A549 (cell line): ENCODE results near the gene FAM131B. TPM values are rescaled to one million over a fixed set of nuclear protein-coding genes. Genes with fewer than 3 reads are reported as not detected.
A peak's percentile ranks its signal among the peaks of the same experiment; 100 is the strongest.

Experiments used
- ATAC-seq, 2 experiments: fragments of 200-7000 bp in 1 of 2; fragments of >200 bp in 1 of 2; cut with Nextera tagmentation in 1 of 2; cut with Tn5 transposase in 1 of 2; 3 replicates each; pipeline versions ENCODE4 v1.8.0 to v1.9.1; 2018 to 2020; ENCODE audit warnings: mild to moderate bottlenecking in 1 of 2, moderate library complexity in 1 of 2
- CTCF ChIA-PET: fragments of 300-600 bp; sonication (Branson Sonifier 250); formaldehyde crosslinking; extraction: SDS; loops from one replicate; lab custom pipeline; 2021; ENCODE audit warnings: antibody characterized with exemption, inconsistent platforms; lab: Yijun Ruan, JAX
- POLR2A ChIA-PET: fragments of 350-600 bp; formaldehyde crosslinking; extraction: SDS; loops from one replicate; lab custom pipeline; 2021; ENCODE audit warnings: antibody characterized with exemption, inconsistent platforms; lab: Yijun Ruan, JAX
- DNase-seq, 2 experiments: peaks; one replicate each; pipeline versions ENCODE4 v3.0.0 to v3.0.0-alpha.2; 2011 to 2016; ENCODE audit warnings: low read depth in 1 of 2, low spot score in 1 of 2
- FAIRE-seq: peaks from 2 replicates; lab custom pipeline; 2011; peaks lifted over from hg19 to GRCh38; lab: Jason Lieb, UNC
- H3K27ac ChIP-seq, 2 experiments: fragments of >200 bp; sonication (Bioruptor Twin); formaldehyde crosslinking; 3 replicates each; pipeline ENCODE4 v1.5.1; 2016 to 2017
- H3K4me1 ChIP-seq: fragments of >200 bp; sonication (Bioruptor Twin); formaldehyde crosslinking; 3 replicates; pipeline ENCODE4 v1.6.1; 2016
- H3K4me2 ChIP-seq: fragments of >200 bp; sonication (Bioruptor Twin); formaldehyde crosslinking; 3 replicates; pipeline ENCODE4 v1.6.1; 2016
- H3K4me3 ChIP-seq: fragments of >200 bp; sonication (Bioruptor Twin); formaldehyde crosslinking; 3 replicates; pipeline ENCODE4 v1.5.1; 2016
- H3K9me3 ChIP-seq: fragments of >200 bp; sonication (Bioruptor Twin); formaldehyde crosslinking; 3 replicates; pipeline ENCODE4 v1.6.1; 2016
- CBX2 ChIP-seq: fragments of 200-600 bp; sonication (generic); IDR thresholded peaks from 2 replicates; pipeline ENCODE4 v1.6.1; 2016; ENCODE audit warnings: low read depth, mild to moderate bottlenecking, borderline replicate concordance
- CTCF ChIP-seq: fragments of >200 bp; sonication (Bioruptor Twin); formaldehyde crosslinking; IDR thresholded peaks from 3 replicates; pipeline ENCODE4 v1.5.1; 2016
- EHF ChIP-seq: fragments of 250-450 bp; sonication (Bioruptor Pico); IDR thresholded peaks from 2 replicates; pipeline ENCODE4 v1.5.0; 2020; ENCODE audit warnings: mild to moderate bottlenecking
- ESRRA ChIP-seq: fragments of 150-350 bp; IDR thresholded peaks from 2 replicates; pipeline ENCODE4 v1.6.1; 2014; ENCODE audit warnings: mild to moderate bottlenecking, low read length, borderline replicate concordance
- HES2 ChIP-seq: fragments of >200 bp; sonication (Bioruptor Twin); formaldehyde crosslinking; IDR thresholded peaks from 2 replicates; pipeline ENCODE4 v1.6.1; 2016
- HOXA7 ChIP-seq: fragments of 250-450 bp; sonication (Bioruptor Pico); IDR thresholded peaks from 2 replicates; pipeline ENCODE4 v1.5.0; 2020; ENCODE audit warnings: mild to moderate bottlenecking, moderate library complexity
- HOXB13 ChIP-seq: fragments of 250-450 bp; sonication (Bioruptor Pico); IDR thresholded peaks from 2 replicates; pipeline ENCODE4 v1.5.0; 2020; ENCODE audit warnings: low read depth, mild to moderate bottlenecking, moderate library complexity
- JUN ChIP-seq, 2 experiments: fragments of >200 bp; sonication (Bioruptor Twin); formaldehyde crosslinking; IDR thresholded peaks; 2 replicates in 1 of 2; 3 replicates in 1 of 2; pipeline ENCODE4 v1.6.1; 2016 to 2017
- JUNB ChIP-seq: fragments of >200 bp; sonication (Bioruptor Twin); formaldehyde crosslinking; IDR thresholded peaks from 2 replicates; pipeline ENCODE4 v1.6.1; 2016
- MAX ChIP-seq: IDR thresholded peaks from 2 replicates; pipeline ENCODE4 v1.6.1; 2012
- POLR2A ChIP-seq: IDR thresholded peaks from 2 replicates; pipeline ENCODE4 v1.6.1; 2012; ENCODE audit warnings: mild to moderate bottlenecking, low read length
- POLR2AphosphoS2 ChIP-seq: conservative IDR thresholded peaks from 2 replicates; pipeline ENCODE4 v1.6.1; 2012; ENCODE audit warnings: low read length, improper control_type of control experiment, inconsistent platforms
- RAD21 ChIP-seq, 2 experiments: fragments of >200 bp in 1 of 2; sonication (Bioruptor Twin) in 1 of 2; formaldehyde crosslinking in 1 of 2; IDR thresholded peaks in 1 of 2; conservative IDR thresholded peaks in 1 of 2; 2 replicates in 1 of 2; 3 replicates in 1 of 2; pipeline ENCODE4 v1.6.1; 2012 to 2018; ENCODE audit warnings: inconsistent platforms in 1 of 2
- RARB ChIP-seq: fragments of 250-450 bp; sonication (Bioruptor Pico); IDR thresholded peaks from 2 replicates; pipeline ENCODE4 v1.8.0; 2021; ENCODE audit warnings: mild to moderate bottlenecking, moderate library complexity
- RCOR1 ChIP-seq: fragments of 150-350 bp; IDR thresholded peaks from 2 replicates; pipeline ENCODE4 v1.6.1; 2014; ENCODE audit warnings: antibody characterized with exemption, low read length, low read depth
- RFX5 ChIP-seq: fragments of 450-650 bp; IDR thresholded peaks from 2 replicates; pipeline ENCODE4 v1.7.1; 2014; ENCODE audit warnings: antibody characterized with exemption, mild to moderate bottlenecking, moderate library complexity
- SMC3 ChIP-seq: fragments of >200 bp; sonication (Bioruptor Twin); formaldehyde crosslinking; IDR thresholded peaks from 3 replicates; pipeline ENCODE4 v1.6.1; 2018; ENCODE audit warnings: inconsistent platforms
- TP53 ChIP-seq: fragments of 250-450 bp; sonication (Bioruptor Pico); IDR thresholded peaks from 2 replicates; pipeline ENCODE4 v1.5.0; 2021; ENCODE audit warnings: mild to moderate bottlenecking, moderate library complexity
- ZC3H11A ChIP-seq: fragments of 450-650 bp; IDR thresholded peaks from 2 replicates; pipeline ENCODE4 v1.6.1; 2014; ENCODE audit warnings: antibody characterized with exemption, mild to moderate bottlenecking
- ZSCAN20 ChIP-seq: fragments of 250-450 bp; sonication (Bioruptor Pico); IDR thresholded peaks from 2 replicates; pipeline ENCODE4 v1.8.0; 2022; ENCODE audit warnings: mild to moderate bottlenecking, moderate library complexity
- WGBS: methylation state at CpG from one replicate; pipeline ENCODE4 v1.1.6; 2017; ENCODE audit errors: missing lambda C conversion rate; 5-methylcytosine and 5-hydroxymethylcytosine counted together
- polyA plus RNA-seq, 4 experiments: library from polyadenylated mRNA; depleted of rRNA in 3 of 4; stranded (reverse); fragments of >200 nt; fragmentation: RNase III in 1 of 4; extraction: RNeasy Plus Mini Kit Qiagen cat#74134 plus additional on column Dnase treatment in 1 of 4; gene quantifications; 2 replicates in 3 of 4; 3 replicates in 1 of 4; pipeline ENCODE4 v1.2.3, GENCODE V29; 2011 to 2017

The FAM131B gene
- polyA plus RNA-seq, 2 of the 4 experiments (the other 2 are of a cell fraction), result 0.19 to 0.52 TPM

- H3K27ac ChIP-seq, result no peak within 1 kb of the TSS
- no peak for ATAC-seq
- DNase-seq, result no peak
- H3K4me1 ChIP-seq, result peaks cover 15% of the 10 kb centered on the region
- no peak for FAIRE-seq
- CTCF ChIA-PET, result interaction anchor here (0.7 to 2.4 kb wide), 7 partner anchors 10 to 75 kb away, joined by 3 to 17 read pairs (median 5); no protein-coding TSS in a partner anchor
- POLR2A ChIA-PET, result no interaction called here
- TF ChIP-seq TP53 (CRISPR knock-in tag) (no peak), RFX5 (no peak), POLR2A (no peak), HES2 (no peak), RARB (CRISPR knock-in tag) (no peak), MAX (no peak)
- H3K9me3 ChIP-seq, result no peaks in the 10 kb centered on the region
- H3K4me3 ChIP-seq, result no peak within 1 kb of the TSS
- peak within 1 kb of the TSS; percentile 41; the same call in 2 of the 3 replicates for H3K4me2 ChIP-seq
- WGBS, result 58% methylated on average over 5 of the region's 5 CpGs
These were observed 46.7 kb downstream of the FAM131B start, which contains the start of gene CLCN1 for GRCh38 chr7:143315776-143316175. CLCN1 (plus strand) TSS chr7:143316111; CDS start chr7:143316213, 102 bp downstream.

- peaks cover 15% of the 10 kb centered on the region for H3K4me1 ChIP-seq
- DNase-seq (no peak), FAIRE-seq (no peak)
- H3K27ac ChIP-seq, result no peak overlapping the region
- TF ChIP-seq ZSCAN20 (CRISPR knock-in tag) (no peak), ESRRA (no peak), HES2 (no peak), JUNB (no peak), RFX5 (no peak), HOXB13 (CRISPR knock-in tag) (no peak), POLR2AphosphoS2 (no peak), ZC3H11A (no peak), JUN (IDR thresholded peaks at IDR 0.05) (no peak), CBX2 (no peak)
- TF ChIP-seq, all 56 proteins: peak for 0
- H3K4me3 ChIP-seq, result no peak overlapping the region
- H3K4me2 ChIP-seq, result no peak overlapping the region
- no peaks in the 10 kb centered on the region for H3K9me3 ChIP-seq
- ChIA-PET POLR2A (no interaction called here), CTCF (no interaction called here)
- ATAC-seq, result no peak
These were observed 48.4 kb downstream of the FAM131B start for GRCh38 chr7:143314127-143314526.

- no peak overlapping the region for H3K4me2 ChIP-seq
- H3K4me3 ChIP-seq, result no peak overlapping the region
- ATAC-seq (no peak), FAIRE-seq (no peak), DNase-seq (no peak)
- no peaks in the 10 kb centered on the region for H3K9me3 ChIP-seq
- WGBS, result 93% methylated on average over 2 of the region's 2 CpGs
- H3K4me1 ChIP-seq, result no peaks in the 10 kb centered on the region
- ChIA-PET POLR2A (interaction anchor here (0.7 kb wide), 1 partner anchor 64 kb away, joined by 10 read pairs; no protein-coding TSS in a partner anchor), CTCF (interaction anchor here (1.0 to 2.8 kb wide), 7 partner anchors 9 to 68 kb away, joined by 3 to 13 read pairs (median 8); no protein-coding TSS in a partner anchor)
- no peak for TF ChIP-seq SMC3
- no peak for TF ChIP-seq POLR2A
- no peak for TF ChIP-seq EHF
- TF ChIP-seq ESRRA, result no peak
- H3K27ac ChIP-seq, result no peak overlapping the region
These were observed 53.9 kb downstream of the FAM131B start for GRCh38 chr7:143308632-143309031.

GRCh38 chr7:143305423-143306070, 57.0 kb downstream of the FAM131B start:
- 42% methylated on average over 10 of the region's 10 CpGs for WGBS
- peak; percentile 72 for TF ChIP-seq CTCF
- no peak for TF ChIP-seq EHF
- peak; percentile 67 for TF ChIP-seq SMC3
- peak; percentile 66 to 72 for TF ChIP-seq RAD21 (conservative IDR thresholded peaks at IDR 0.05 in 1 of 2, IDR thresholded peaks at IDR 0.05 in 1 of 2)
- no peak for TF ChIP-seq RCOR1
- TF ChIP-seq HOXA7, result no peak
- TF ChIP-seq, all 56 proteins: peak for 3
- Histone ChIP-seq H3K4me2 (no peak overlapping the region), H3K27ac (no peak overlapping the region), H3K4me1 (no peaks in the 10 kb centered on the region), H3K4me3 (no peak overlapping the region), H3K9me3 (no peaks in the 10 kb centered on the region)
- no peak for FAIRE-seq
- ChIA-PET CTCF (interaction anchor here (0.6 to 3.4 kb wide), 21 partner anchors 10 to 301 kb away, joined by 3 to 37 read pairs (median 4); partner anchors contain the start of genes CASP2, CLCN1 and GSTK1), POLR2A (no interaction called here)
- ATAC-seq, result peak; percentile 93 to 98
- DNase-seq, result peak; percentile 69 to 78
